Erythroblast (primary cell): Measurements from ENCODE around the gene CCSER2.

Experiments
- GATA1 ChIP-seq: IDR thresholded peaks from 2 replicates; pipeline ENCODE4 v1.6.1; 2011; ENCODE audit warnings: low read depth, mild to moderate bottlenecking, control low read depth, low read length, moderate library complexity
- POLR2A ChIP-seq: IDR thresholded peaks from 2 replicates; pipeline ENCODE4 v1.6.1; 2011; ENCODE audit warnings: mild to moderate bottlenecking, low read length

DNA sequence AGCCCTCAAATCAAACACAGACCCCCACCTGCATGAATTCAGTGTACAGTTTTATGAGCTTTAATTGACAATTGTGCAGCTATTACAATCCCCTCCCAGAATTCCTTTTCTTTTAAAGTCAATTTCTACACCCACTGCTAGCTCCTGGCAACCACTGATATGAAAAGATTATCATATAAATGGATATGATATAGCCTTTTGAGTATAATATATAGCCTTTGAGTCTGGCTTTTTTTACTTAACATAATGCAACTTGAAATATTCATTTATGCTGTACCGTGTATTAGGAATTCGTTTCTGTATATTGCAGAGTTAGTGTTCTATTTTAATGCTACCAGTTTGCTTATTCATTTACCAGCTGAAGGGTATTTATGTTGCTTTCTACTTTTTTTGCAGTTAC, 127.7 kb downstream of the CCSER2 start:
- TF ChIP-seq POLR2A (no peak), GATA1 (no peak)
